K562 (cell line): Measurements from ENCODE around the gene ZFTA. TPM values are rescaled to one million over a fixed set of nuclear protein-coding genes. Genes with fewer than 3 reads are reported as not detected.

ENCODE experiments used
- BRF2 ChIP-seq: IDR thresholded peaks from 3 replicates; pipeline ENCODE4 v1.6.1; 2011; ENCODE audit warnings: borderline replicate concordance, mild to moderate bottlenecking; ENCODE audit not compliant: insufficient read length, insufficient read depth
- COPS2 ChIP-seq: fragments of 450-650 bp; conservative IDR thresholded peaks from 2 replicates; pipeline ENCODE4 v1.6.1; 2016; ENCODE audit warnings: mild to moderate bottlenecking, moderate library complexity
- MCM2 ChIP-seq: fragments of 450-650 bp; IDR thresholded peaks from 2 replicates; pipeline ENCODE4 v1.6.1; 2017; ENCODE audit warnings: low read depth, mild to moderate bottlenecking
- MTA1 ChIP-seq: fragments of 450-650 bp; IDR thresholded peaks from 2 replicates; pipeline ENCODE4 v1.6.1; 2017; ENCODE audit warnings: borderline replicate concordance
- NFE2 ChIP-seq: IDR thresholded peaks from 2 replicates; pipeline ENCODE4 v1.6.1; 2014; ENCODE audit warnings: antibody characterized with exemption, low read depth
- NR2C2 ChIP-seq, 2 experiments: fragments of 200-800 bp in 1 of 2; sonication (Bioruptor generic) in 1 of 2; sonication (generic) in 1 of 2; formaldehyde crosslinking in 1 of 2; IDR thresholded peaks; 2 replicates each; pipeline versions ENCODE4 v1.6.1 to v1.8.0; 2016 to 2022; ENCODE audit warnings: mild to moderate bottlenecking in 1 of 2, missing compliant biosample characterization in 1 of 2, missing genetic modification characterization in 1 of 2, missing genetic modification reagents in 1 of 2
- RERE ChIP-seq: sonication (generic); formaldehyde crosslinking; IDR thresholded peaks from 2 replicates; pipeline ENCODE4 v1.8.0; 2023; ENCODE audit warnings: missing genetic modification reagents, mild to moderate bottlenecking, borderline replicate concordance
- RNF219 ChIP-seq: fragments of 250-450 bp; sonication (Bioruptor Pico); IDR thresholded peaks from 2 replicates; pipeline ENCODE4 v1.5.0; 2022; ENCODE audit warnings: mild to moderate bottlenecking
- SREBF1 ChIP-seq: fragments of 150-350 bp; IDR thresholded peaks from 2 replicates; pipeline ENCODE4 v1.6.1; 2014; ENCODE audit warnings: antibody characterized with exemption, low read depth, low read length, borderline replicate concordance
- TCF3 ChIP-seq: sonication (generic); formaldehyde crosslinking; IDR thresholded peaks from 2 replicates; pipeline ENCODE4 v1.4.0; 2020; ENCODE audit warnings: mild to moderate bottlenecking, missing genetic modification reagents
- TEAD1 ChIP-seq, 2 experiments: fragments of 450-650 bp in 1 of 2; sonication (generic) in 1 of 2; formaldehyde crosslinking; IDR thresholded peaks; 2 replicates each; pipeline versions ENCODE4 v1.4.0 to v1.8.0; 2020 to 2022; ENCODE audit warnings: mild to moderate bottlenecking in 2 of 2, missing genetic modification reagents in 1 of 2
- TGIF2 ChIP-seq: sonication (generic); formaldehyde crosslinking; IDR thresholded peaks from 2 replicates; pipeline ENCODE4 v1.8.1; 2022; ENCODE audit warnings: mild to moderate bottlenecking, missing genetic modification reagents, moderate library complexity
- ZBTB34 ChIP-seq: fragments of 250-450 bp; sonication (Bioruptor Pico); IDR thresholded peaks from 2 replicates; pipeline ENCODE4 v1.8.0; 2021; ENCODE audit warnings: mild to moderate bottlenecking, moderate library complexity
- ZEB2 ChIP-seq: fragments of 450-650 bp; IDR thresholded peaks from 2 replicates; pipeline ENCODE4 v1.6.1; 2016
- ZKSCAN1 ChIP-seq: fragments of 150-350 bp; IDR thresholded peaks from 2 replicates; pipeline ENCODE4 v1.6.1; 2016; ENCODE audit warnings: low read depth, low read length
- ZNF77 ChIP-seq: fragments of 250-450 bp; sonication (Bioruptor Pico); IDR thresholded peaks from 2 replicates; pipeline ENCODE4 v1.5.0; 2020
- ZSCAN29 ChIP-seq: fragments of 450-650 bp; IDR thresholded peaks from 2 replicates; pipeline ENCODE4 v1.6.1; 2017
- polyA plus RNA-seq, 8 experiments: library from polyadenylated mRNA; depleted of rRNA in 4 of 8; stranded (reverse) in 5 of 8; unstranded in 3 of 8; fragments of >200 nt; fragmentation: Nextera tagmentation in 2 of 8; fragmentation: Illumina TruSeq in 1 of 8; extraction: Ambion mirVana in 2 of 8; extraction: Trizol in 1 of 8; gene quantifications; 2 replicates each; pipeline versions ENCODE4 v1.2.1 to v1.2.3, GENCODE V29; 2011 to 2014; ENCODE audit warnings: inconsistent platforms in 1 of 8, missing spikeins in 1 of 8
- total RNA-seq, 7 experiments: library from RNA; depleted of rRNA in 6 of 7; stranded (reverse); fragments of >200 nt in 6 of 7; fragmentation: Illumina TruSeq in 2 of 7; extraction: Trizol in 2 of 7; gene quantifications; 2 replicates each; pipeline versions ENCODE4 v1.2.1 to v1.2.3, GENCODE V29; 2011 to 2021; ENCODE audit warnings: low replicate concordance in 1 of 7

Gene ZFTA
- total and polyA plus RNA-seq, 9 of the 15 experiments (the other 6 are each of a cell fraction or from before 2014, with no cell fraction given): 0.45 to 12.3 (median 2.9) TPM

- TF ChIP-seq RNF219: no peak
- no peak for TF ChIP-seq TEAD1 (CRISPR knock-in tag; IDR thresholded peaks at IDR 0.05)
- no peak for TF ChIP-seq ZKSCAN1
- TF ChIP-seq NFE2: peak; percentile 62
- TF ChIP-seq COPS2: no peak
- no peak for TF ChIP-seq ZBTB34 (CRISPR knock-in tag)
- TF ChIP-seq SREBF1: no peak
- TF ChIP-seq TCF3 (CRISPR knock-in tag): no peak
- no peak for TF ChIP-seq MTA1
- TF ChIP-seq ZSCAN29: no peak
- no peak for TF ChIP-seq ZNF77 (CRISPR knock-in tag)
- no peak for TF ChIP-seq TGIF2 (CRISPR knock-in tag)
- TF ChIP-seq BRF2: no peak
- TF ChIP-seq RERE (CRISPR knock-in tag): no peak
- TF ChIP-seq MCM2: no peak
- TF ChIP-seq ZEB2: no peak
- no peak for TF ChIP-seq NR2C2 (CRISPR knock-in tag; IDR thresholded peaks at IDR 0.05)
- TF ChIP-seq NR2C2 (tag; IDR thresholded peaks at IDR 0.05): peak; percentile 37; the same call in 1 of the 2 replicates
Observed at GRCh38 chr11:63769042-63769713, 603 bp upstream of the ZFTA start (continued).
